GM21723 (cell line): ENCODE results near the gene GATB.

Source experiments
- ATAC-seq: cut with Tn5 transposase; IDR thresholded peaks from one replicate; pipeline ENCODE4 v1.9.1; 2021; ENCODE audit warnings: mild to moderate bottlenecking, moderate library complexity; ENCODE audit not compliant: unreplicated experiment

GATB gene

GRCh38 chr4:151703401-151703800, 57.4 kb downstream of the GATB start:
- ATAC-seq = no peak

- ATAC-seq = no peak
Measured at GRCh38 chr4:151702256-151702655, 58.6 kb downstream of the GATB start.

- no peak for ATAC-seq
Measured at GRCh38 chr4:151700566-151701316, 60.1 kb downstream of the GATB start.

- no peak for ATAC-seq
Measured at GRCh38 chr4:151698213-151698612, 62.6 kb downstream of the GATB start.

GRCh38 chr4:151694961-151695720, 65.7 kb downstream of the GATB start:
- no peak for ATAC-seq

- no peak for ATAC-seq
Measured at GRCh38 chr4:151692821-151693673, 67.8 kb downstream of the GATB start.

GRCh38 chr4:151692443-151692782, 68.4 kb downstream of the GATB start:
- no peak for ATAC-seq

- no peak for ATAC-seq
Measured at GRCh38 chr4:151691639-151692442, 69.0 kb downstream of the GATB start.

GRCh38 chr4:151690876-151691275, 69.9 kb downstream of the GATB start:
- ATAC-seq = no peak

- no peak for ATAC-seq
Measured at GRCh38 chr4:151690164-151690870, 70.5 kb downstream of the GATB start.

- ATAC-seq = no peak
Measured at GRCh38 chr4:151689211-151689991, 71.4 kb downstream of the GATB start.

GRCh38 chr4:151688785-151689043, 72.1 kb downstream of the GATB start:
- no peak for ATAC-seq

GRCh38 chr4:151688003-151688784, 72.6 kb downstream of the GATB start:
- ATAC-seq = no peak

GRCh38 chr4:151687021-151687640, 73.7 kb downstream of the GATB start:
- ATAC-seq = no peak

GRCh38 chr4:151685303-151685702, 75.5 kb downstream of the GATB start:
- ATAC-seq = no peak

- no peak for ATAC-seq
Measured at GRCh38 chr4:151681085-151681484, 79.7 kb downstream of the GATB start.

- ATAC-seq = no peak
Measured at GRCh38 chr4:151679231-151679630, 81.6 kb downstream of the GATB start.
